HEK293 (cell line): Measurements from ENCODE around the gene MICAL3.
"Not testable (repeated sequence)": the region's sequence is repeated elsewhere in the genome, so short reads cannot be mapped to it uniquely, and the experiment has no call there.

Experiments
- ZNF239 ChIP-seq: fragments of 450-650 bp; formaldehyde crosslinking; IDR thresholded peaks from 2 replicates; pipeline ENCODE4 v1.5.1; 2016; ENCODE audit warnings: missing biosample characterization, missing genetic modification characterization
- ZNF274 ChIP-seq, 2 experiments: fragments of 200-500 bp in 1 of 2; fragments of 450-650 bp in 1 of 2; sonication (Bioruptor generic) in 1 of 2; formaldehyde crosslinking in 1 of 2; IDR thresholded peaks; 2 replicates each; pipeline versions ENCODE4 v1.5.1 to v1.6.1; 2014 to 2016; ENCODE audit warnings: borderline replicate concordance in 1 of 2, inconsistent platforms in 1 of 2, low read length in 1 of 2, missing biosample characterization in 1 of 2, missing genetic modification characterization in 1 of 2
- ZNF510 ChIP-seq: fragments of 450-650 bp; formaldehyde crosslinking; IDR thresholded peaks from 2 replicates; pipeline ENCODE4 v1.5.1; 2018; ENCODE audit warnings: mild to moderate bottlenecking, missing genetic modification characterization, missing biosample characterization; ENCODE audit not compliant: insufficient replicate concordance
- ZXDB ChIP-seq: fragments of 450-650 bp; formaldehyde crosslinking; IDR thresholded peaks from 2 replicates; pipeline ENCODE4 v1.5.1; 2016; ENCODE audit warnings: missing biosample characterization, missing genetic modification characterization
- TF ChIP-seq, protein P1 (sequence below): fragments of 450-650 bp; formaldehyde crosslinking; IDR thresholded peaks from 2 replicates; pipeline ENCODE4 v1.5.1; 2016; ENCODE audit warnings: missing biosample characterization, missing genetic modification characterization

DNA sequence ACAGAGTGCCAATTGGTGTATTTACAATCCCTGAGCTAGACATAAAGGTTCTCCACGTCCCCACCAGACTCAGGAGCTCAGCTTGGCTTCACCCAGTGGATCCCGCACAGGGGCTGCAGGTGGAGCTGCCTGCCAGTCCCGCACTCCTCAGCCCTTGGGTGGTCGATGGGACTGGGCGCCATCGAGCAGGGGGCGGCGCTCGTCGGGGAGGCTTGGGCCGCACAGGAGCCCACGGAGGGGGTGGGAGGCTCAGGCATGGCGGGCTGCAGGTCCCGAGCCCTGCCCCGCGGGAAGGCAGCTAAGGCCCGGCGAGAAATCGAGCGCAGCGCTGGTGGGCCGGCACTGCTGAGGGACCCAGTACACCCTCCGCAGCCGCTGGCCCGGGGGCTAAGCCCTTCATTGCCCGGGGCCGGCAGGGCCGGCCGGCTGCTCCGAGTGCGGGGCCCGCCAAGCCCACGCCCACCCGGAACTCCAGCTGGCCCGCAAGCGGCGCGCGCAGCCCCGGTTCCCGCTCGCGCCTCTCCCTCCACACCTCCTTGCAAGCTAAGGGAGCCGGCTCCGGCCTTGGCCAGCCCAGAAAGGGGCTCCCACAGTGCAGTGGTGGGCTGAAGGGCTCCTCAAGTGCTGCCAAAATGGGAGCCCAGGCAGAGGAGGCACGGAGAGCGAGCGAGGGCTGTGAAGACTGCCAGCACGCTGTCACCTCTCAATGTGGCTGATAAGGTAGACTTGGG is 29.0 kb upstream of the MICAL3 start:
- not testable (repeated sequence) for TF ChIP-seq ZXDB; ZNF239 (tag by site-specific recombination); ZNF510 (tag by site-specific recombination); ZNF274 (IDR thresholded peaks at IDR 0.05; ENCODE audit: low read length); ZNF274 (tag by site-specific recombination; IDR thresholded peaks at IDR 0.05; ENCODE audit: borderline replicate concordance)
- TF ChIP-seq, protein P1, sequence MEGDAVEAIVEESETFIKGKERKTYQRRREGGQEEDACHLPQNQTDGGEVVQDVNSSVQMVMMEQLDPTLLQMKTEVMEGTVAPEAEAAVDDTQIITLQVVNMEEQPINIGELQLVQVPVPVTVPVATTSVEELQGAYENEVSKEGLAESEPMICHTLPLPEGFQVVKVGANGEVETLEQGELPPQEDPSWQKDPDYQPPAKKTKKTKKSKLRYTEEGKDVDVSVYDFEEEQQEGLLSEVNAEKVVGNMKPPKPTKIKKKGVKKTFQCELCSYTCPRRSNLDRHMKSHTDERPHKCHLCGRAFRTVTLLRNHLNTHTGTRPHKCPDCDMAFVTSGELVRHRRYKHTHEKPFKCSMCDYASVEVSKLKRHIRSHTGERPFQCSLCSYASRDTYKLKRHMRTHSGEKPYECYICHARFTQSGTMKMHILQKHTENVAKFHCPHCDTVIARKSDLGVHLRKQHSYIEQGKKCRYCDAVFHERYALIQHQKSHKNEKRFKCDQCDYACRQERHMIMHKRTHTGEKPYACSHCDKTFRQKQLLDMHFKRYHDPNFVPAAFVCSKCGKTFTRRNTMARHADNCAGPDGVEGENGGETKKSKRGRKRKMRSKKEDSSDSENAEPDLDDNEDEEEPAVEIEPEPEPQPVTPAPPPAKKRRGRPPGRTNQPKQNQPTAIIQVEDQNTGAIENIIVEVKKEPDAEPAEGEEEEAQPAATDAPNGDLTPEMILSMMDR (tag by site-specific recombination), result not testable (repeated sequence)
